ENCODE data around the gene CST1.
"Not testable (repeated sequence)": the region's sequence is repeated elsewhere in the genome, so short reads cannot be mapped to it uniquely, and the experiment has no call there.

DNA sequence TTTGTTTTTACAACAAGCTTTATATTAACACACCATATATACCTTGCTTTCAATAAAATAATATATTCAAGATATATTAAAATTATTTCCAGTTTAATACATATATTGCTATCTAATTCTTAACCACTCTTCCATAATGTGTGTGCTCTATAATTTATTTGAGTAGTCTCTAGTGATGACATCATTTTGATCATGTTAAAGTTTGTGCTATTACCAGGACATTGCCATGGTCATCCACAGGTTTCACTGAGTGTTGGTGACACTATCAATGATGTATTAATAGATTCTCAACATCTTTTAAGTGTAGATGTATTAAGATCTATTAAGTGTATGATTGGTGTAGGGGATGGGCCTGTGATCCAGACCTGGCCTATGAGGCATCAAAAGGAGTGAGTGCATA is 17.8 kb upstream of the CST1 start:
- not testable (repeated sequence) for TF ChIP-seq POLR2A (IDR thresholded peaks at IDR 0.05)
- TF ChIP-seq, protein P1, sequence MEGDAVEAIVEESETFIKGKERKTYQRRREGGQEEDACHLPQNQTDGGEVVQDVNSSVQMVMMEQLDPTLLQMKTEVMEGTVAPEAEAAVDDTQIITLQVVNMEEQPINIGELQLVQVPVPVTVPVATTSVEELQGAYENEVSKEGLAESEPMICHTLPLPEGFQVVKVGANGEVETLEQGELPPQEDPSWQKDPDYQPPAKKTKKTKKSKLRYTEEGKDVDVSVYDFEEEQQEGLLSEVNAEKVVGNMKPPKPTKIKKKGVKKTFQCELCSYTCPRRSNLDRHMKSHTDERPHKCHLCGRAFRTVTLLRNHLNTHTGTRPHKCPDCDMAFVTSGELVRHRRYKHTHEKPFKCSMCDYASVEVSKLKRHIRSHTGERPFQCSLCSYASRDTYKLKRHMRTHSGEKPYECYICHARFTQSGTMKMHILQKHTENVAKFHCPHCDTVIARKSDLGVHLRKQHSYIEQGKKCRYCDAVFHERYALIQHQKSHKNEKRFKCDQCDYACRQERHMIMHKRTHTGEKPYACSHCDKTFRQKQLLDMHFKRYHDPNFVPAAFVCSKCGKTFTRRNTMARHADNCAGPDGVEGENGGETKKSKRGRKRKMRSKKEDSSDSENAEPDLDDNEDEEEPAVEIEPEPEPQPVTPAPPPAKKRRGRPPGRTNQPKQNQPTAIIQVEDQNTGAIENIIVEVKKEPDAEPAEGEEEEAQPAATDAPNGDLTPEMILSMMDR (IDR thresholded peaks at IDR 0.05) = not testable (repeated sequence)

Data from vagina (tissue), 2 donors.